GM18858 (cell line): ENCODE measurements around the gene PRDM16.
"Not testable (repeated sequence)": the region's sequence is repeated elsewhere in the genome, so short reads cannot be mapped to it uniquely, and the experiment has no call there.

Source experiments
- ATAC-seq: cut with Tn5 transposase; IDR thresholded peaks from one replicate; pipeline ENCODE4 v1.9.1; 2021; ENCODE audit not compliant: unreplicated experiment

PRDM16 gene

DNA sequence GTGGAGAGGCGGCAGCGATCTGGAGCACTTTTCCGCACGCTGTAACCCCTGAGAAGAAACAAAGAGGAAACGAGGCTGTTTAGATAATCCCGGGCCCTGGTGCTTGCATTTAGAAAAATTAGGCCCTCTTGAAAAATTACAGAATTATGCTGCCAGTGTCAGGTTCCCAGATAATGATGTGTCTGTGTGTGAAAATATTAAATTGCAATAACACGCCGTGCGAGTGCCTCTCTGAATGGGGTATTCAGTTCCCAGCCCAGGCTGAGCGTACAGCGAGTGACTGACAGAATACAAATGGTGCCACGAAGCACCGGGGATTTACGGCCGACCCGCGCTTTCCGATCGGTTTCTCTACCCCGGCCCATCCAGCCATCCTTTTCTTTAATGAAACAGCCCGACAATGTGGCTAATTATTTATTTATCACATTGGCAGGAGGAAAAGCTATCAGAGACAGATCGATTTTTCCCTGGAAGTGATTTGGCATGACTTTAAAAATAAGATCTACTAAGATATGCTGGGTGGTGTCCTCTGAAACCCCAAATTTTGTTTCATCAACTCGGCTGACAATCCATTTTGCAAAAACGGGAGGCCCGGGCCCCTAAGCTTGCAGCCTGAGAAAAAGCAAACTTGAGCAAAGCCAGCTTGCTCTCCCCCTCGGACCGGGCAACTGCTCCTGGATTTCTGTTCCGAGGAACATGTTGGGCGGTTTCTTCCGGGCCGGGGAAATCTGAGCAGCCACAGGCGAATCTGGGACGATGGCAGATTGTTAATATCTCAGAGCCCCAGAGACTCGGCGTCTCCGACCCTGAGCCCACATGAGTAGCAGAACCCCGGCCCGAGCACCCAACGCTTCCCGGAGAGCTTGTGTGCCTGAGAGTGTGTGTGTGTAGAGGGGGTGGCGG lies 11.3 kb downstream of the PRDM16 start:
- ATAC-seq: no peak

DNA sequence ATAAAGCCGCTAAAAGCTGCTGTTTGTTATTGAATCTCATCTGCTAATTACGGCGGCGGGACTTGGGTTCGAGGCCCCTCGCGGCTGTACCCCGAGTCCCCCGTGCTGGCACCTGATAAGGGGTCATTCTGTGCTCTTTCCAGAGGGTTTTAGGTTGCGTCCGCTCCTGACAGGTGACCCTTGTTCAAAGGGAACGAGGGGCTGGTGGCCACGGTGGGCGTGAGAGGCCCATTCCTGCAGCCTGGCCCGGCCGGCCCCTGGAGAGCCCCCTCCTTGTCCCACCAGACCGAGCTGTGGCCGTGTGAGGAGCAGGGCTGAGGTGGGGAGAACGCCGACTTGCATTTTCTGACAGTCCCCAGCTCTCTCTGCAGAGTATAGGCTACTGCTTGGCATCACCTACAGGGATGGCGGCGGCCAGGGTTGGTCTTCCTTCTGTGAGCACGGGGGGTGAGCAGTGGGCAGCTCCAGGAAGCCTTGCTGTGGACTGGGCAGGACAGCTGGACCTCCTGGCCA lies 12.2 kb downstream of the PRDM16 start:
- ATAC-seq: no peak

DNA sequence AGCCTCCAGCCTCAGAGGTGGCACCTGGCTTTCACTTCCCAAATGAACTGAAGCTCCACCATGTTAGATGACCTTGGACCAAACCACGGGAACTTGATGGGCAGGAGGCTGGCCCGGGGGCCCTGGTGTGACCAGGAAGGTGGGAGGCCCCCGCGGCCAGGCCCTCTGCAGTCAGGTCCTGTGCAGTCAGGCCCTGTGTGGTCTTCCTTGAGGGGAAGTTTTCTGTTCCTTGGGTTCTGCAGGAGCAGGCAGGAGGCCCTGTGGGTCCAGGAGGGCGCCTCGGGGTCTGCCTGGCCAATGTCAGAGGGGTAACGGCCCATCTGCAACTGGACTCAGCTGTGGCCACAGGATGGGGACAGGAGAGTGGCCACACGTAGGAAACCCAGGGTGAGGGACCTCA lies 13.0 kb downstream of the PRDM16 start:
- ATAC-seq: no peak

DNA sequence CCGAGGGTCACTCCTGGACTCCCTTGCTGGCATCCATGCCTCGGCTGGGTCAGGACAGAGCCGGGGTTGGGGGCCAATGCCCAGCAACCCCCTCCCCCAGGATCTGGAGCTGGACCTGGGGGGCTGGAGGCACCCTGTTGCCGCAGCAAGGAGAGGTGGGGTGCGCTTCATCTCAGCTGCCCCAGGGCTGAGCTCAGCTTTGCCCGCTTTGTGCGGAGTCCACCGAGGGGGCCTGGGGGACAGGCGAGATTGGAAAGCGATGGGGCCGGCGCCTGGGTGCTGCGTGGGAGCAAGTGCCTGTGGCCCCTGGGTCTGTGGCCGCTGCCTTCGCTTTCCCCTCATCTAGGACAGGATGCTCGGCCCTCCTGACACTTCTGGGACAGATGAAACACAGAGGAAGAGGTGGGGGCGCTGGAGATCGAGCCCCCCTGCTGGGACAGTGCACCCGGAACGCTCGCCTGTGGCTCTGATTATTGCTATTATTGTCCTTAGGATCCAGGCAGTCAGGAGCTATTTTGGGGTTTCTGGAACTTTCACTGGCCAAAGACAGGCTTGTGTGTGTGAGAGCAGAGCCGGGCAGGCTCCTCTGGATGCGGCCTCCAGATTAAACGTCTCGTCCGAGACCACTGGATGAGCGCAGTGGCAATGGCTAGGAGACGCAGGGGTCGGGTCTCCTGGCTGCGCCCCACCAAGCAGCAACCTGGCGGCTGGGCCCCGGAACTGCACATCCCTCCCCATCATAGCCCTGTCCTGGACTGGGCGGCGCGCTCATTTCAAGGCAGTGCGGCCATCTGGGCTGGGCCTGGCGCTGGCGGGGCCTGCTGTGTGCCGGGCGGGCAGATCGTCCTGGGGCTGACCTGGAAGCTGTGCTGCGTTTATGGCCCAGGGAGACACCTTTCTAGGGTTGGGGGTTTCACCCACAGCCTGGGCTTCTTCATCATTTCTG lies 13.8 kb downstream of the PRDM16 start:
- no peak for ATAC-seq

DNA sequence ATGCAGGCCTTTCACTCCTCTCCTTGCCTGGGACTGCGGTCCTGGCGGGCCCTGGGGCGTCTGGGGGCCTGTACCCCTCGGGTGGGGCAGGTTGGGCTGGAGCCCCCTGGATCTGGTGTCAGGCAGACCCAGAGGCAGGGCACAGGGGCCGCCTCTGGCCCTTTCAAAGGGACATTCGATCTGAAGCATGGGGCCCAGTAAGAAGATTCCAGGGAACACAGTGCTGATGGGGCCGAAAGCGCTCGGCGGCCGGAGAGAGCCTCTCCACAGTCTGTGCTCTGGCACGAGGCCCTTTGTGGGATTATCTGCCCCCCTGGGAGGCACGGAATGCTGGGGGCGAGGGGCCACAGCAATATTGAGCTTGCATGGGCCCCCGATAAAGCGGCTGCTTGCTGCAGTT lies 15.2 kb downstream of the PRDM16 start:
- ATAC-seq: no peak

DNA sequence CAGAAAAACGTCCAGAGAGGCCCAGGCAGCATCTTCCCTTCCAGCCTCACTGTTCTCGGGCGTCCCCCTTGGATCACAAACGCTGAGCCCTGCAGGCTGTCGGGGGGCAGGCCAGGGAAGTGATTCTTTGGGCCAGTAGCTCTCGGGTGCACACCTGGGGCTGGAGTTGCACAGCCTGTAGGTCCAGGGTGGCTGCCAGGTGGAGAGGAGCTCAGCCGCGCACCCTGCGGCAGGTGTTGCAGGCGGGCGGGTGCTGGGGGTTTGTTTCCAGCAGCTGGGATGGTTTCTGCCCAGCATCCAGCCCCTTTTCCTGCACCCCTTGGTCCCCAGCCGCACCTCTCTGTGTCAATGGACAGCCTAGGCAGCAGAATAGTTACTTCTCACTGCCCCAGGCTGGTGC lies 15.7 kb downstream of the PRDM16 start:
- no peak for ATAC-seq

DNA sequence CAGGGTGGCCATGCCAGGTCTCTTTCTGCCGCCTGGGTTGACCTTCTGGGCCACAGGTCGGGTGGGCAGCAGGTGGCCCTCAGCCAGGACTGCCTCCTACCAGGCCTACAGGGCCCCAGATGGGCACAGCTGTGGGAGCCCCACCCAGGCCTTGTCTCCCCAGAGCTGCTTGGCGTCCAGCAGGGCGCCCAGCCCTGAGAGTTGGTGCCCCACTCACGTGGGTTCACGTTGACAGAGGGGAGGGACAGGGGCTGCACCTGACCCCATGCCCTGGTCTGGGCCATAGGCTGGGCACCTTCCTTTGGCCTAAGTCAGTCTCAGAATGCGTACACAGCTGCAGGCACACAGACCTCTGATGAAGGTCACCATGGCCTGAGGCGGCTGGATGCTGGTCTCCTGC lies 16.7 kb downstream of the PRDM16 start:
- ATAC-seq: no peak

DNA sequence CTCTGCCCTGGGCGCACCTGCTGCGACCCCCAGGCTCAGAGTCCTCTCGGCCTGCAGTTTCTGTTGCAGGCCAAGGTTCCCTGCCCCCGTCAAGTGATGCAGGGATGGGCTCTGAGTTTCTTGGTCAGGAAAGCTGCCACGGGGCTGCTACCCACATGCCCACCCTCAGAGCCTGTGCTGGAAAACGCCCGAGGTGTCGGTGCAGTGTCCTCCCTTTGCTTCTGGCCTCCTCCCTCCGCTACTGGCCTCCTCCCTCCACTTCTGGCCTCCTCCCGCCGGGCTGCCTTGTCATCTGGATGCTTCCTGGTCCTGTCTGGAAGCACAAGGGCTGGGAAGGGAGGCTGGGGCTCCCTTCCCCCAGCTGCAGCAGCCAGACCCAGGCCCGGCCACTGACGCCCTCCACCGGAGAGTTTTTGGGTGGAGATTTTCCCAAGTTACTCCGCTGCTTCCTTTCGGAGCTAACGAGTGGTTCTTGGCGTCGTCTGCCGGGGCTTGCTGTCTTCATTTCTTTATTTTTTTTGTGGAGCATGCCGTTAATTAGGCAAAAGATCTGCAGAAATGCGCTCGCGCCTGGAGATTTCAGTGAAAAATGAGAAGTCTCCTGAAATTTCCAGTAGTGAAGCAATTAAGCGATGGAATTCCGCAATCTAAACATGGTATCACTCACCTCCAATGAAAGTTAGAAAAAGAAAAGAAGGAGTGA lies 17.4 kb downstream of the PRDM16 start:
- no peak for ATAC-seq

DNA sequence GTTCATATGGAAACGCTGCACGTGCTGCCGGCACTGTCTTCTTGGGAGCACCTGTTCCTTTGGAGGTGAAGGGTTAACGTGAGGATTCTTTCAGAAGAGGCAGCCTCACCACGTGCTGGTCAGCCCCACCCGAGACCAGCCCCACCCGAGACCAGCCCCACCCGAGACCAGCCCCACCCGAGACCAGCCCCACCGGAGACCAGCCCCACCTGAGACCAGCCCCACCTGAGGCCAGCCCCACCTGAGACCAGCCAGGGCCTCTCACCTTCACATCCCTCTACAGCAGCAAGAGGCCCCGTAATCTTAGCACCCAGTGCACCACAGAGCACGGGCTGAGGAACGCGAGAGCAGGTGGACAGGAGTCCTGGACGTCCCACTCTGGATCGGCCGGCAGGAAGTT lies 18.0 kb downstream of the PRDM16 start:
- no peak for ATAC-seq

DNA sequence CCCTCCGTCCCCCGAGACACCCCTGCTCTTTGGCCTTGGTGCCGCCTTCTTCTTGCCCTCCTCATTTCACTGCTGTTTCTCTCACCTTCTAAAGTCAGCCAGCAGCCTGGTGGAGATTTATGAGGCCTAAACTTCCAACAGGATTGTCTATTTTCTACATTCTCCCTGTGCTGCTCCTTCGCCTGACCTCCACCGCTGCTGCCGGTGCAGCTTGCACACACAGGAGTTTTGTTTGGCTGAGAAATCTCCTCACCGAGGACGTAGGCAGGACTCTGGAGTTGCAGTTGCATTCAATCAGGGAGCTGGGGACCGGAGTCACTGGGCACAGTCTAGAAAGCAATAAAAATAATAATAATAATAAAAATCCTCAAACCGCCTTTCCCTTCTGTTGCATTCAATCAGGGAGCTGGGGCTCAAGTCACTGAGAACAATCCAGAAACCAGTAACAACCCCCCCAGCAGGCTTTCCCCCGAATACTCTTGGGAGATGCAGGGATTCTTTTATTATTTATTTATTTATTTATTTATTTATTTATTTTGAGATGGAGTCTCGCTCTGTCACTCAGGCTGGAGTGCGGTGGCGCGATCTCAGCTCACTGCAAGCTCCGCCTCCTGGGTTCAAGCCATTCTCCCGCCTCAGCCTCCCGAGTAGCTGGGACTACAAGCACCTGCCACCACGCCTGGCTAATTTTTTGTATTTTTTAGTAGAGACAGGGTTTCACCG lies 19.1 kb downstream of the PRDM16 start:
- ATAC-seq: not testable (repeated sequence)

DNA sequence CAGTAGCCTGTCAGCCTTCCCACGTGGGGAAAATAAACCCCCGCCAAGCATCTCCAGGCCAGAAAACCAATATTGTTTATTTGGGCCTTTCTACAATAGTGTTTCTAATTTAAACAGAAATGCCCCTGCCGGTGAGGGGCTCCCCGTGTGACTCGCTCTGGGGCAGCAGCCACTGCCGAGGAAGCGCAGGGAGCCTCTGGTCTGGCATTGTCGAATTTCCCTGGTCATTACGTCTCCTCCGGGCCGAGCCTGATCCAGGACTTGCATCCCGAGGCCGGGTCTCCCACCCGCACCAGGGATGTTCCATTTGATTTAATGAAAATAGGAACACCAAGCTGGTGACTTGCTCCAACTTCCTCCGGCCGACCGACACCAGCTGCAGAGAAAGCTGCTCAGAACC lies 20.5 kb downstream of the PRDM16 start:
- no peak for ATAC-seq

DNA sequence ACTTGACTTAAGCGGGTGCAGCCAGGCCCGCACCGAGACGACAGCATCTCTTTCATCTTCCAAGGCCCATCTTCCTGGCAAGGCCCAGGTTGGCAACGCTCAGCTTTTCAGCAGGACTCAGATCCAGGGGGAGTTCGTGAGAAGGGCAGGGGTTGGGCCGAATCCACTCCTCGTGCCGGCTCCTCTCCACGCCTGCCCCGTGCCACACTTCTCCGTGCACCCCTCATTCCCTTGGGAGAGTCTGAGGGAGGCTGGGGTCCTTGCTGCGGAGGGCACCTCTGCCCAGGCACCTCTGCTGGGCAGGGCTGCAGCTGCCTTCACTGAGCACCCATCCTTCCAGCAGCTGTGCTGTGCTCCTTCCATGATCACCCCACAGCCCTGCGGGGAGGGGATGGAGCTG lies 22.3 kb downstream of the PRDM16 start:
- no peak for ATAC-seq

DNA sequence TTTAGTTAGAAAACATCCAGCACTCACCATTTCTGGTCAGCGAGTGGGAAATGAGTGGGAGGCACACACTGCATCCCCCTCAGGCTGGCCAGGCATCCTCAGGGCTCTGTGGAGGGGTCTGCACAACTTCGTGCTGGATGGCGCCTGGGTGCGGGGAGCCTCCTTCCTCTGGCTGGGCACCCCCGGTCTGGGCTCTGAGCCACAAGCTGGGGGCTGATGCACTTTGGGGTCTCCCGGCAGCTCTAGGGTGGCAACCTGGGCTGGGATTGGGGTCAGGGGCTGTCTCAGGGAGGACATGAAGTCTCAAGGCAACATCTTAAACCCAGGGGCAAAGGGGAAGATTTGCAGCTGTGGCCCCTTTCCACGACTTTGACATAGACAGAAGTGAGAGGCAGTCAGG lies 23.5 kb downstream of the PRDM16 start:
- no peak for ATAC-seq

DNA sequence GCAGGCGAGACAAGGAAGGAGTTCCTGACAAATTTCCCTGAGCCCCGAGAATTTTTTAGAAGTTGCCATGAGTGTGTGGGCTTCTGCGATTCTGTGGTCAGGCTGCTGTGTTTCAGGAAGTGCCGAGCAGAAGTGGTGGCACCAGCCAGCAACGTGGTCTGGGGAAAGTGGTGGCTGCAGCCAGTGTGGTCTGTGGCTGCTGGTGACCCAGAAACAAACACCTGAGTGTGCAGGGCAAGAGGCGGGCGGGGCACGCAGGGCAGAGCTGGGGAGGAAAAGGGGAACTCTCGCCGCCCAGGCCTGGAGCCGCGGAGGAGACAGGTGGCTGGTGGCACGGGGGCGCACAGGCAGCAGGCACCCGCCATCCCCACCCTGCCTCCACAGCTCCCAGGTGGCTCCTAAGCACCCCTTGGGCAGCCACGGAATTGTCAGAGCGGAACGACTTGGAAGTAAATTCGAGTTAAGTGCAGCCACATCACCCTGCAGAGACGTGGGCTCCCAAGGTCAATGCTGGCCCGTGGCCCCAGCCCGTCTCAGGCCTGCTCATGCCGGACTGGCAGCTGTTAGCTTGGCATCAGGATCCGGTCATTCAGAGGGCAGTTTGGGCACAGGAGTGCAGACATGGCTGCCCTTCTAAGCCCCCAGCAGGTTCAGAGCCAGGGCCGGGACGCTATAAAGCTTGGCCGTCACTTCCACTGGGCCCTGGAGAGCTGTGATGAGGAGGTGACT lies 25.1 kb downstream of the PRDM16 start:
- ATAC-seq: no peak

DNA sequence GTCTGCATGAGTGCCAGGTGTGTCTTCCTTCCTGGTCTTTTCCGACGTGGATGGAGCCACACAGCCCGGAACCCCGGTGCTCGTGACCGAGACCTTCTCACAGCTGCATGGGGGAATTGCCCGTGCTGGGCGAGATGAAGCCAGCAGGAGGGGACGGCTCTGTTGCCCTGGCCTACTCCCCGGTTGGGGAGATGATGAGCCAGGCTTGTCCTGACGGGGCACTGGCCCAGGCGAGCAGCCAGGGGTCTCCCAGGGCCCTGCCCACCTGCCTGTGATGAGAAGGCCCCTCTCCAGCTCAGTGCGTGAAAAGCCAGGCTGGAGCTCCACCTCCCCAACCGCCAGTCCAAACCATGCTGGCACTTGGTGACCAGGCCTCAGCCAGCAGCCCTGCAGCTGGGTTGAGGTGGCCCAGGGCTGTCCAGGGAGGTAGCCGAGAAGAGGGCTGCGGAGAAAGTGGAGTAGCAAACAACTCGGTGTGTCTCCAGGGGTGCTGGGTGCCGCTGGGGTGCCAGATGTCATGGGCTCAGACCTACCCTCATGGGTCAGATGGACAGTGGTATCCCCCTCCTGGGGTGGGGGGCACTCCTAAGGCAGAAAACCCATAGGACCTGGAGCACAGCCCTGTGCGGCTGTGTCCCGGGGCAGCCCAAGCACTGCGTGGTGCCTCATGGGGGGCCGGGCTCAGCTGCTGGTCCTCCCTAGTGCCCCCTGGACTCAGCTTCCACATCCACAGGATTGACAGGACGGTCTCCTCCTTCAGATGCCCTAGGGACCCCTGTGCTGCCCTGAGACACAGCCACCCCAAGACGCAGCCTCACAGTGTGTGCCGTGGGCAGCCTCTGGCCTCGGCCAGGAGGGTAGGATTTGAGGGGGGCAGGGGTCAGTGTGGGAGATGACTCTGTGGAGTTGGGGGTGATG lies 26.1 kb downstream of the PRDM16 start:
- no peak for ATAC-seq

DNA sequence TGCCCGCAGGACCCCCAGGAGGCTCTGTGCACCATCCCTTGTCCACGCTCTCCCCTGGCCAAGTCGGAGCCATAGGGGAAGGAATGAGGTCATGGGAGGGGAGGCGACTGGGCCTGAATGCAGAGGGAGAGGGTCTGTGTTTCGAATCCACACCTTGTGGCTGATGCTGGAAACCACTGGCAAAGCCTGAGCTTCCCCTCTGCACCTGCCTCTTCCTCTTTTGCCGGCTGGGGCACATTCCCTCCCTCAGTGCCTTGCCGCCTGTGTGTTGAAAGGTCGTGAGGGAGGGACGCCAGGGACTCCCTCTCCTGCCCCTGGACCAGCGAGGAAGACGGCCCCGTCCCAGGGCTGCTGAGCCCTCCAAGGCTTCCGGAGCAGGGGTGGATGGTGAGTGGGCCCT lies 27.3 kb downstream of the PRDM16 start:
- no peak for ATAC-seq

DNA sequence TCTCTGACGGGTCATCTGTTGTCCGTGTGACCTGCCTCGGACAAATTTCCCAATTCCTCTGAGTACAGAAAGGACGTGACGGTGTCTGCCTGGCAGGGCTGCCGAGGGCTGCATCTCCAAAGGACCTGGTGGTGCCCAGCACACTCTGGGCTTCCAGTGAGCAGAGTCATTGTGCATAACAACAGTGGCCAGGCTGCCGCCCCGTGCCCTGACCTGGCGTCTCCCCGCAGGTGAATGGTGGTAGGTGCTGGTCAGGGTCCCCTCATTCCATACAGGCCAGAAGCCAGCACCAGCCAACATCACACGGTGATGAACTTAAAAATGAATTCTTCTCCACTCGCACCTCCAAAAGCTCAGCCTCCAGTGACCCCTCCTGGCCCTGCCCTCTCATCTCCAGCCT lies 28.2 kb downstream of the PRDM16 start:
- ATAC-seq: no peak

DNA sequence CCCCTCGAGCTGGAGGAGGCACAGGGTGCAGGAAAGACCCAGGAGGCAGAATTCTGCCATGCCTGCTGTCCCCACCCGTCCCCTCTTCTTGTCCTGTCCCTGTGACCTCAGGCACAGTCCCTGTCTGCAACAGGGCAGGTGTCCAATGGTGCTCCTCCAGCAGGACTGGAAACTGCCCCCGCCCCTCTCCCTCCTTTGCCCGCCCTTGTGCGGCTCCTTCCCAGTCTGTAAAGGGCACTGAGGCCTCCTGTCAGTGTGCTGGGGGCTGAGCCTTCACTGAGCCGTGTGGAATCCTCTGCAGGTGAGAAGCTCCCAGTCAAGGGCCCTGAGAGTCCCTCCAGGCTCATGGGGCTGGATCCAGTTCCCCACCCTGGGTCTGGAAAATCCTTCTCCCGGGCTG lies 28.9 kb downstream of the PRDM16 start:
- no peak for ATAC-seq

DNA sequence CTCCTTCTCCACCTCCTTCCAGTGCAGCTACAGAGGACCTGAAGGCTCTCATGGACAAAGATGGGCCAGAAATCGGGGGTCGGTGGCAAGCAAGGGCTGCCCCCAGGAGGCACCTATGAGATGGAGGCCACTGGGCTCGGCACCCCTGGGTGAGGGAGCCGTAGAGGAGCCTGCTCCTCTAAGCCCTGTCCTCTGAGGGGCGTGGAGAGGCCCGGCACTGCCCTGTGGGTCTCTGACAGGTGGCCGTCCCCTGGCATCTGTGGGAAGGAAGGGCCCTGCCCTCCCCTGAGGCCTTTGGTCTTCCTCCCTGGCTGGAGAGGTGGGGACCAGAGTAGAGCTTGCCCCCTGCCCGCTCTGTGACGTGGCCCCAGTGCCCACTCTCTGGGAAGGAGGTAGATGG lies 30.9 kb downstream of the PRDM16 start:
- no peak for ATAC-seq
